H1 (cell line): ENCODE results near the gene AP3B2.
A peak's percentile ranks its signal among the peaks of the same experiment; 100 is the strongest.

ENCODE experiments used
- BCL11A ChIP-seq, 2 experiments: IDR thresholded peaks; one replicate each; pipeline ENCODE4 v1.6.1; 2011; ENCODE audit warnings: low read depth in 2 of 2, low read length in 2 of 2, mild to moderate bottlenecking in 2 of 2
- EGR1 ChIP-seq: IDR thresholded peaks from 2 replicates; pipeline ENCODE4 v1.6.1; 2011; ENCODE audit warnings: low read depth, low read length, borderline replicate concordance
- EP300 ChIP-seq, 2 experiments: IDR thresholded peaks; 1 replicate in 1 of 2; 2 replicates in 1 of 2; pipeline ENCODE4 v1.6.1; 2011 to 2012; ENCODE audit warnings: low read depth in 2 of 2, low read length in 2 of 2, mild to moderate bottlenecking in 2 of 2, borderline replicate concordance in 1 of 2, inconsistent platforms in 1 of 2, moderate library complexity in 1 of 2
- GABPA ChIP-seq: IDR thresholded peaks from 2 replicates; pipeline ENCODE4 v1.6.1; 2011; ENCODE audit warnings: mild to moderate bottlenecking, low read length, moderate library complexity, borderline replicate concordance; ENCODE audit not compliant: insufficient read depth
- JUND ChIP-seq: IDR thresholded peaks from 2 replicates; pipeline ENCODE4 v1.6.1; 2011; ENCODE audit warnings: mild to moderate bottlenecking, improper control_type of control experiment, low read length
- POLR2A ChIP-seq, 2 experiments: IDR thresholded peaks; 1 replicate in 1 of 2; 2 replicates in 1 of 2; pipeline ENCODE4 v1.6.1; 2011; ENCODE audit warnings: low read depth in 2 of 2, low read length in 2 of 2, mild to moderate bottlenecking in 2 of 2; ENCODE audit errors: control extremely low read depth in 1 of 2
- POLR2AphosphoS5 ChIP-seq: IDR thresholded peaks from 2 replicates; pipeline ENCODE4 v1.6.1; 2011; ENCODE audit warnings: low read depth, low read length
- YY1 ChIP-seq: IDR thresholded peaks from 2 replicates; pipeline ENCODE4 v1.6.1; 2011; ENCODE audit warnings: low read depth, mild to moderate bottlenecking, low read length
- TF ChIP-seq, protein P1 (sequence below), 3 experiments: IDR thresholded peaks; 1 replicate in 2 of 3; 2 replicates in 1 of 3; pipeline versions ENCODE4 v1.5.1 to v1.6.1; 2011; ENCODE audit warnings: low read length in 3 of 3, mild to moderate bottlenecking in 3 of 3, inconsistent platforms in 2 of 3, low read depth in 1 of 3, moderate library complexity in 1 of 3; ENCODE audit not compliant: insufficient read depth in 1 of 3; ENCODE audit errors: control extremely low read depth in 1 of 3
- TF ChIP-seq, protein P2 (sequence below): IDR thresholded peaks from 2 replicates; pipeline ENCODE4 v1.6.1; 2011; ENCODE audit warnings: low read length, improper control_type of control experiment
- TF ChIP-seq, protein P3 (sequence below): IDR thresholded peaks from 2 replicates; pipeline ENCODE4 v1.6.1; 2012; ENCODE audit warnings: inconsistent platforms

DNA sequence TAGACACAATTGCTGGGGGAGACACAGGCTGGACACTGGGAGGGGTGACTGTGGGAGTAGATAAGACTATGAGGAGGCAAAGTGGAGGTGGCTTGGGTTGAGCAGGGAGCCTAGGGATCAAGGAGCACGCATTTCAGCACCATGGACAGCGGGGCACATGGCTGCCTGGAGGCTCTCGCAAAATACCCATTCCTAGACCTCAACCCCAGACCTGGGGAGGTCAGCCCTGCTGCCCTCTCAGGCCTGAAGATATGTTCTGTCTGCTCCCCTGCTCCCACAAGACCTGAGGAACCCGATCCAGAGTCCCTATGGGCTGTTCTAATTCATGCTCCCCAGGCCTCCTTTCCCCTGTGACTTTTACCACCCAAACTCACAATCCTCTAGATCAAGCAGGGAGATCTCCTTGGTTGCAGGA, 46.5 kb downstream of the AP3B2 start:
- TF ChIP-seq, protein P1, sequence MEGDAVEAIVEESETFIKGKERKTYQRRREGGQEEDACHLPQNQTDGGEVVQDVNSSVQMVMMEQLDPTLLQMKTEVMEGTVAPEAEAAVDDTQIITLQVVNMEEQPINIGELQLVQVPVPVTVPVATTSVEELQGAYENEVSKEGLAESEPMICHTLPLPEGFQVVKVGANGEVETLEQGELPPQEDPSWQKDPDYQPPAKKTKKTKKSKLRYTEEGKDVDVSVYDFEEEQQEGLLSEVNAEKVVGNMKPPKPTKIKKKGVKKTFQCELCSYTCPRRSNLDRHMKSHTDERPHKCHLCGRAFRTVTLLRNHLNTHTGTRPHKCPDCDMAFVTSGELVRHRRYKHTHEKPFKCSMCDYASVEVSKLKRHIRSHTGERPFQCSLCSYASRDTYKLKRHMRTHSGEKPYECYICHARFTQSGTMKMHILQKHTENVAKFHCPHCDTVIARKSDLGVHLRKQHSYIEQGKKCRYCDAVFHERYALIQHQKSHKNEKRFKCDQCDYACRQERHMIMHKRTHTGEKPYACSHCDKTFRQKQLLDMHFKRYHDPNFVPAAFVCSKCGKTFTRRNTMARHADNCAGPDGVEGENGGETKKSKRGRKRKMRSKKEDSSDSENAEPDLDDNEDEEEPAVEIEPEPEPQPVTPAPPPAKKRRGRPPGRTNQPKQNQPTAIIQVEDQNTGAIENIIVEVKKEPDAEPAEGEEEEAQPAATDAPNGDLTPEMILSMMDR (IDR thresholded peaks at IDR 0.05; ENCODE audit: control extremely low read depth in 1 of 3, insufficient read depth in 1 of 3, low read depth in 1 of 3, low read length in 3 of 3): no peak
- no peak for TF ChIP-seq POLR2AphosphoS5
- no peak for TF ChIP-seq BCL11A (IDR thresholded peaks at IDR 0.05; ENCODE audit: low read depth in 2 of 2, low read length in 2 of 2)
- TF ChIP-seq GABPA: 0 out of 2 replicates have a peak, but pooled peaks have one; percentile 39
- TF ChIP-seq YY1: peak; percentile 80; the same call in 1 of the 2 replicates
- TF ChIP-seq POLR2A (IDR thresholded peaks at IDR 0.05; ENCODE audit: control extremely low read depth in 1 of 2, low read depth in 2 of 2, low read length in 2 of 2): no peak
- TF ChIP-seq, protein P2, sequence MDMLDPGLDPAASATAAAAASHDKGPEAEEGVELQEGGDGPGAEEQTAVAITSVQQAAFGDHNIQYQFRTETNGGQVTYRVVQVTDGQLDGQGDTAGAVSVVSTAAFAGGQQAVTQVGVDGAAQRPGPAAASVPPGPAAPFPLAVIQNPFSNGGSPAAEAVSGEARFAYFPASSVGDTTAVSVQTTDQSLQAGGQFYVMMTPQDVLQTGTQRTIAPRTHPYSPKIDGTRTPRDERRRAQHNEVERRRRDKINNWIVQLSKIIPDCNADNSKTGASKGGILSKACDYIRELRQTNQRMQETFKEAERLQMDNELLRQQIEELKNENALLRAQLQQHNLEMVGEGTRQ: no peak
- TF ChIP-seq EGR1: no peak
- TF ChIP-seq, protein P3, sequence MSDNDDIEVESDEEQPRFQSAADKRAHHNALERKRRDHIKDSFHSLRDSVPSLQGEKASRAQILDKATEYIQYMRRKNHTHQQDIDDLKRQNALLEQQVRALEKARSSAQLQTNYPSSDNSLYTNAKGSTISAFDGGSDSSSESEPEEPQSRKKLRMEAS: peak; percentile 99
- no peak for TF ChIP-seq JUND
- no peak for TF ChIP-seq EP300 (IDR thresholded peaks at IDR 0.05; ENCODE audit: borderline replicate concordance in 1 of 2, low read depth in 2 of 2, low read length in 2 of 2)
